HEK293 (cell line): Measurements from ENCODE around the gene SSBP1.

ENCODE experiments used
- ZNF274 ChIP-seq, 2 experiments: fragments of 200-500 bp in 1 of 2; fragments of 450-650 bp in 1 of 2; sonication (Bioruptor generic) in 1 of 2; formaldehyde crosslinking in 1 of 2; IDR thresholded peaks; 2 replicates each; pipeline versions ENCODE4 v1.5.1 to v1.6.1; 2014 to 2016; ENCODE audit warnings: borderline replicate concordance in 1 of 2, inconsistent platforms in 1 of 2, low read length in 1 of 2, missing biosample characterization in 1 of 2, missing genetic modification characterization in 1 of 2
- TF ChIP-seq, protein P1 (sequence below): fragments of 450-650 bp; formaldehyde crosslinking; IDR thresholded peaks from 2 replicates; pipeline ENCODE4 v1.5.1; 2016; ENCODE audit warnings: missing biosample characterization, missing genetic modification characterization

DNA sequence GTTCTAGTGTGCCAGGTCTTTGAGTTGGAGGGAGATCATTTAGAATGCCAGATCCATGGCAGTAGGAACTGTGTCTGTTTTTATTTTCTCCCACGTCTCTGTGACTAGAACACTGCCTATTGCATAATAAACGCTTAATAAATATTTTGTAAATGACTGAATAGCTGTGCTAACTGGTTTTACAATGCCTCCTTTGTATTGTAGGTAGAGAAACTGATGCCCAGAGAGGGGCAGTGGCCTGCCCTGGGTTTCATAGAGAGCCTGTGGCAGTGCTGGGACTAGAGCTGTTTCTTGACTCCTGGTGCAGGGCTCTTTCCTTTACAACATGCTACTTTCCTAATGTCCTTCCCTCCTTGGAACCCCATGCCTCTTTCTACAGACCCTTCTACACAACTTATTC, 54.4 kb downstream of the SSBP1 start:
- TF ChIP-seq, protein P1, sequence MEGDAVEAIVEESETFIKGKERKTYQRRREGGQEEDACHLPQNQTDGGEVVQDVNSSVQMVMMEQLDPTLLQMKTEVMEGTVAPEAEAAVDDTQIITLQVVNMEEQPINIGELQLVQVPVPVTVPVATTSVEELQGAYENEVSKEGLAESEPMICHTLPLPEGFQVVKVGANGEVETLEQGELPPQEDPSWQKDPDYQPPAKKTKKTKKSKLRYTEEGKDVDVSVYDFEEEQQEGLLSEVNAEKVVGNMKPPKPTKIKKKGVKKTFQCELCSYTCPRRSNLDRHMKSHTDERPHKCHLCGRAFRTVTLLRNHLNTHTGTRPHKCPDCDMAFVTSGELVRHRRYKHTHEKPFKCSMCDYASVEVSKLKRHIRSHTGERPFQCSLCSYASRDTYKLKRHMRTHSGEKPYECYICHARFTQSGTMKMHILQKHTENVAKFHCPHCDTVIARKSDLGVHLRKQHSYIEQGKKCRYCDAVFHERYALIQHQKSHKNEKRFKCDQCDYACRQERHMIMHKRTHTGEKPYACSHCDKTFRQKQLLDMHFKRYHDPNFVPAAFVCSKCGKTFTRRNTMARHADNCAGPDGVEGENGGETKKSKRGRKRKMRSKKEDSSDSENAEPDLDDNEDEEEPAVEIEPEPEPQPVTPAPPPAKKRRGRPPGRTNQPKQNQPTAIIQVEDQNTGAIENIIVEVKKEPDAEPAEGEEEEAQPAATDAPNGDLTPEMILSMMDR (tag by site-specific recombination), result no peak
- TF ChIP-seq ZNF274 (IDR thresholded peaks at IDR 0.05; ENCODE audit: low read length) (no peak), ZNF274 (tag by site-specific recombination; IDR thresholded peaks at IDR 0.05; ENCODE audit: borderline replicate concordance) (no peak)
